ENCODE measurements around the gene AKR1C1.
A peak's percentile ranks its signal among the peaks of the same experiment; 100 is the strongest.
"Not testable (repeated sequence)": the region's sequence is repeated elsewhere in the genome, so short reads cannot be mapped to it uniquely, and the experiment has no call there.

AKR1C1 gene

DNA sequence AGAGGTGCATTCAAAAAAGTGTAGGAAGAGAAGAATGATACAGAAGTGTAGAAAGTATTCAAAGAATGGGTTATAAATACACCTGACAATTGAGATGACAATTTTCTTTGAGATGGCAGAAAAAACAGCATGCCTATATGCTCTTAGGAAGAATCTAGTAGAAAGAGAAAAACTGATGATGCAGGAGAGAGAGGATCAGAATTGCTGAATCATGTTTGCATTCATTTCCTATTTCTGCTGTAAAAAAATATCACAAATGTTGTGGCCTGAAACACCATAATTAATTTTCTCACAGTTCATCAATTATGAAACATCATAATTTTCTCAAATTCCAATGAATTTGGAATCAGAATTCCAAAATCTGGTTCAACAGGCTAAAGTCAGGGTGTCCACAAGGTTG is 9.8 kb upstream of the AKR1C1 start:
- DNase-seq (ENCODE audit: low read depth in 2 of 2): no peak
- TF ChIP-seq, protein P1, sequence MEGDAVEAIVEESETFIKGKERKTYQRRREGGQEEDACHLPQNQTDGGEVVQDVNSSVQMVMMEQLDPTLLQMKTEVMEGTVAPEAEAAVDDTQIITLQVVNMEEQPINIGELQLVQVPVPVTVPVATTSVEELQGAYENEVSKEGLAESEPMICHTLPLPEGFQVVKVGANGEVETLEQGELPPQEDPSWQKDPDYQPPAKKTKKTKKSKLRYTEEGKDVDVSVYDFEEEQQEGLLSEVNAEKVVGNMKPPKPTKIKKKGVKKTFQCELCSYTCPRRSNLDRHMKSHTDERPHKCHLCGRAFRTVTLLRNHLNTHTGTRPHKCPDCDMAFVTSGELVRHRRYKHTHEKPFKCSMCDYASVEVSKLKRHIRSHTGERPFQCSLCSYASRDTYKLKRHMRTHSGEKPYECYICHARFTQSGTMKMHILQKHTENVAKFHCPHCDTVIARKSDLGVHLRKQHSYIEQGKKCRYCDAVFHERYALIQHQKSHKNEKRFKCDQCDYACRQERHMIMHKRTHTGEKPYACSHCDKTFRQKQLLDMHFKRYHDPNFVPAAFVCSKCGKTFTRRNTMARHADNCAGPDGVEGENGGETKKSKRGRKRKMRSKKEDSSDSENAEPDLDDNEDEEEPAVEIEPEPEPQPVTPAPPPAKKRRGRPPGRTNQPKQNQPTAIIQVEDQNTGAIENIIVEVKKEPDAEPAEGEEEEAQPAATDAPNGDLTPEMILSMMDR (IDR thresholded peaks at IDR 0.05; ENCODE audit: low read depth, low read length): no peak
- H3K4me3 ChIP-seq (replicated peaks in 1 of 2; ENCODE audit: low read depth in 2 of 2, low read length in 2 of 2): no peak overlapping the region

DNA sequence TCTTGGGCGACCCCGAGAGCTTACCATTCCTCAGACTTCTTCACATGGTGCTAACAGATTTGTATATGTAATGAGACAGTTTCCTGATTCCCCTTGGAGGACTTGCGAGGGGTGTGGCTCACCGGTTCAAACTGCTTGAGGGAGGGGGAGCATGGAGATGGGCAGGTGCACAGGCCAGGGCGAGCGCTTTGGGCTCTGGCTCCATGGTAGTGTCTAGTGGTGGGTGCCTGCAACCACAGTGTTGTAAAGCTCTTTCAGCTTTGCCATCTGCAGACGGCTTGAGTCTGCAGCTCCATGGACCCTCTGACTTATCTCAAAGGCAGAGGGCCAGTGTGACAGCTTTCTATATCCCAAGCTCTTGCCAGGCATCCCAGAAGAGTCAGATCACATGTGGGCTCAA is 7.1 kb upstream of the AKR1C1 start:
- DNase-seq (ENCODE audit: low read depth in 2 of 2); H3K4me3 ChIP-seq (replicated peaks in 1 of 2; ENCODE audit: low read depth in 2 of 2, low read length in 2 of 2): not testable (repeated sequence)

DNA sequence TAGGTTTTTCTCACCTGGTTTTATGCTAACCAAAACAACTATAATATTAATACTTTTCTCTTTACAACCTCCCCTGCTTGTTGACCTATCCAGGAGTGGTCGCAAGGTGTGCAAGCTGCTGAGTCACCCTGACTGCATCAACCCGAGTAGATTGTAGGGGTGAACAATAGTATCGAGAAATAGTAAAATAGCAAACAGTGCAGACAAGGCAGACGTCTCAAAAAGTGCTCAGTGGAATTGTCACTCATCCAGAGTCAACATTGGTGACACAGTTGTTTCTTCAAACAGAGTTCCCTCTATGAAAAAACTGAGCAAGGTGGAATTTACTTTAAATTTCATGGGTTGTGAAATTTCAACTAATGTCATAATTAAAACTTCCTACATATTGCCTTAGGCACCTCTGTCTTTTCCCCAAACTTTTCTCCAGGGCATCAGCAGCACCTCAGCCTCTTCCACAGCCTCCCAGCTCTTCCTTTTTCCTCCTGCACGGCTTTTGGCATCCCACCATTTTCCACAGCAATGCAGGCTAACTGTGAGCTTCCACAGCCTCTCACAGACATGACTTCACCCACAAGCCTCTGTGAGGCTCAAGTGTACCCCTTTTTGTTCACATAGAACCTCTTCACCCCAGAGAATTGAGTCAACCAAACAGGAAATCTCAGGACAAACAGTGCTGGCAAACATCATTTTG is 6.1 kb upstream of the AKR1C1 start:
- DNase-seq (ENCODE audit: low read depth in 2 of 2); H3K4me3 ChIP-seq (replicated peaks in 1 of 2; ENCODE audit: low read depth in 2 of 2, low read length in 2 of 2): not testable (repeated sequence)

DNA sequence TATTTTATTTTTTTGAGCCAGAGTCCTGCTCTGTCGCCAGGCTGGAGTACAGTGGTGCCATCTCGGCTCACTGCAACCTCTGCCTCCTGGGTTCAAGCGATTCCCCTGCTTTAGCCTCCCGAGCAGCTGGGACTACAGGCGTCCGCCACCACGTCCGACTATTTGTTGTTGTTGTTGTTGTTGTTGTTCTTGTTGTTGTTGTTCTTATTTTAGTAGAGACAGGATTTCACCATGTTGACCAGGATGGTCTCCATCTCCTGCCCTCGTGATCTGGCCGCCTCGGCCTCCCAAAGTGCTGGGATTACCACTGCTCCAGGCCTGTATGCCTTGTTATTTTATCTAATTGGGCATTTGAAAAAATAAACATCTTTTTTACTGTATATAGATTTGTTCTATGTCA is 1.7 kb upstream of the AKR1C1 start:
- DNase-seq (ENCODE audit: low read depth in 2 of 2); H3K4me3 ChIP-seq (replicated peaks in 1 of 2; ENCODE audit: low read depth in 2 of 2, low read length in 2 of 2): not testable (repeated sequence)

DNA sequence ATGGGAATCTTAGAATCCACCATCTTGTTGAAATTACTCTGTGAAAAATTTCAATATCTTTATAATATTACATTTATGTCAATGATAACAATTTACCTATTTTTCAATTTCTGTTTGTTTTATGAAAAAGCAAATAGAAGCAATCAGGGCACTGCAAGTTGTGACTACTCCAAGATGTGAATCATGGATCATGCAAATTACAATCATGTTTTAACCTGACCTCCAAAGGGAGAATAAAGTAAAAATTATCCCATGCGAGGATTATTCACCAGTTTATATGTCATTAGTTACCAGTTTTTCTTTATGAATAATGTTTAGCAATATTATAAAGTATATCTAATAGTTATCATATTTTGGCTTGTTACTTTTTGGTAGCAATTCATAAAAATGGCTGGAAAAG is 907 bp upstream of the AKR1C1 start:
- DNase-seq (ENCODE audit: low read depth in 2 of 2): peak in 1 of 2 donors; percentile 21
- H3K4me3 ChIP-seq (replicated peaks in 1 of 2; ENCODE audit: low read depth in 2 of 2, low read length in 2 of 2): not testable (repeated sequence)

DNA sequence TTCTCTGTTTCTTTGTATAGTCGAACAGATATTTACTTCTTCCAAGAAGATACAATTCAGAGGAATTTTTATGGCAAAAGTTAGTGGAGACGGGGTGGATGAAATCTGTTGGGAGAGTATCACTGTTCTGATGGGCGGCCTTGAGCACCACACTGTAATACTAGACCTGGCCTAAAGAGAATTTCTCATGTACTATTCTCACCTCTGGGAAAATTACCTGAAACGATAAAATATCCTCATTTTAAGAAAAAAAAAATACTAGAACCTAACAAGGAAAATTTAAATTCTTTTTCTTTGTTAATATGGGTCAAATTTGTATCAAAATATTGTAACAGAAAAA is 570 bp downstream of the AKR1C1 start:
- DNase-seq (ENCODE audit: low read depth in 2 of 2): not testable (repeated sequence)
- H3K4me3 ChIP-seq (replicated peaks in 1 of 2; ENCODE audit: low read depth in 2 of 2, low read length in 2 of 2): peak overlapping the region; percentile 12 to 39

DNA sequence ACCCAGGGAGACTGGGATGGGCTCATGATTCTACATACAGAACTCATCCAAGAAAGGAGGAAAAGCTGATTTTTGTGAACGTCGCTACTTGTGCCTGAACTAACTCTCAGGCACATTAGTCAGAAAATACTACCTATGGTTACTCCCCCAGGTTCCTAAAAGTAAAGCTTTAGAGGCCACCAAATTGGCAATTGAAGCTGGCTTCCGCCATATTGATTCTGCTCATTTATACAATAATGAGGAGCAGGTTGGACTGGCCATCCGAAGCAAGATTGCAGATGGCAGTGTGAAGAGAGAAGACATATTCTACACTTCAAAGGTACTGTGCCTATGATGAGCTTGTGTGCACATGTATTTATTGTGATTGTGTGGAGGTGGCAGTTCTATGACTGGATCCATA is 2.5 kb downstream of the AKR1C1 start:
- not testable (repeated sequence) for H3K4me3 ChIP-seq (replicated peaks in 1 of 2; ENCODE audit: low read depth in 2 of 2, low read length in 2 of 2)

DNA sequence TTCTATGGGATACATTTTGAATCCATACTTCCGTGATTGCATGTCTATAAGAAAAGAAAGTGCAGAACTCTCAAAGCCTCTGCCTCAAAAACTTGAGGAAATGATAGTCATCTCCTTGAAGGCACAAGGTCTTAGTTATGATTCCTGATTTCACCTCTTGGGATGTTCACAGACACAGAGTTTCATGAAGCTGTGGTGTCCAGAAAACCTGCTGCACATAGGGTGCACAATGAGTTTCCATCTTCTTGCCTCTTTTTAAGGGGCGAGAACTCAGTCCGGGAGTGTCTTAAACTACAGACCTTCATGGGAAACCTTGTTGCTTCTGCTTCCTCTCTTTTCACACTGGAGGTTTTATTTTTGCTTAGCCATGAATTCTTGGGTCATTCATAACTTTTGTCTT is 4.0 kb downstream of the AKR1C1 start:
- not testable (repeated sequence) for DNase-seq (ENCODE audit: low read depth in 2 of 2); H3K4me3 ChIP-seq (replicated peaks in 1 of 2; ENCODE audit: low read depth in 2 of 2, low read length in 2 of 2)

More for the DNA sequence above, 2.5 kb downstream of the AKR1C1 start:
- DNase-seq (ENCODE audit: low read depth in 2 of 2): not testable (repeated sequence)

DNA sequence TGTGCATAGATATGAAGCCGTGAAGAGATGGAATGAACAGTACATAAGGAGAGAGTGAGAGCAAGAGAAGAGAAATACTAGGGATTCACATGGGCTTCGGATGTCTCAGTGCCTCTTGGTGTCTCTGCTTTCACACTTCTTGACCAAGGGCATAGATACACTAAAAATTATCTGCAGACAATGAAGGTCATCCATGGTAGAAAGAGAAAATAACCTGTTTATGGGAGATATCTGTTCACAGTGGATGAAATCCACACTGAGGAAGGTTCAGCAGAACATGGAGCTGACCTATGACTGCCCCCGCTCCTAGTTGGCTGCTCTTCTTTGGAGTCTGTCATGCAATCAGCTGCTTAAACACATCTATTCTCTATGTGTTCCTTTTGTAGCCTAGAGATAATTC is 6.1 kb downstream of the AKR1C1 start:
- not testable (repeated sequence) for DNase-seq (ENCODE audit: low read depth in 2 of 2); H3K4me3 ChIP-seq (replicated peaks in 1 of 2; ENCODE audit: low read depth in 2 of 2, low read length in 2 of 2)

DNA sequence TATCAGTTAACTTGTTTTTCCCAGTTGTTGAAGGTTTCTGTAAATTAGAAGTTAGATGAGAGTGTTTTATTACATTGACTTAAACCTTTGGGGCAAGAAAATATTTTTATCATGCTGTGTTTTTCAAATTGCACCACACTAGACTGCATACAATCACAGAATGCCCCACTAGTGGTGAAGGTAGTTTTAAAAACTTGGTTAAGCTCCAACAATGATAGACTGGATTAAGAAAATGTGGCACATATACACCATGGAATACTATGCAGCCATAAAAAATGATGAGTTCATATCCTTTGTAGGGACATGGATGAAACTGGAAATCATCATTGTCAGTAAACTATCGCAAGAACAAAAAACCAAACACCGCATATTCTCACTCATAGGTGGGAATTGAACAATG is 7.1 kb downstream of the AKR1C1 start:
- not testable (repeated sequence) for DNase-seq (ENCODE audit: low read depth in 2 of 2); H3K4me3 ChIP-seq (replicated peaks in 1 of 2; ENCODE audit: low read depth in 2 of 2, low read length in 2 of 2)

DNA sequence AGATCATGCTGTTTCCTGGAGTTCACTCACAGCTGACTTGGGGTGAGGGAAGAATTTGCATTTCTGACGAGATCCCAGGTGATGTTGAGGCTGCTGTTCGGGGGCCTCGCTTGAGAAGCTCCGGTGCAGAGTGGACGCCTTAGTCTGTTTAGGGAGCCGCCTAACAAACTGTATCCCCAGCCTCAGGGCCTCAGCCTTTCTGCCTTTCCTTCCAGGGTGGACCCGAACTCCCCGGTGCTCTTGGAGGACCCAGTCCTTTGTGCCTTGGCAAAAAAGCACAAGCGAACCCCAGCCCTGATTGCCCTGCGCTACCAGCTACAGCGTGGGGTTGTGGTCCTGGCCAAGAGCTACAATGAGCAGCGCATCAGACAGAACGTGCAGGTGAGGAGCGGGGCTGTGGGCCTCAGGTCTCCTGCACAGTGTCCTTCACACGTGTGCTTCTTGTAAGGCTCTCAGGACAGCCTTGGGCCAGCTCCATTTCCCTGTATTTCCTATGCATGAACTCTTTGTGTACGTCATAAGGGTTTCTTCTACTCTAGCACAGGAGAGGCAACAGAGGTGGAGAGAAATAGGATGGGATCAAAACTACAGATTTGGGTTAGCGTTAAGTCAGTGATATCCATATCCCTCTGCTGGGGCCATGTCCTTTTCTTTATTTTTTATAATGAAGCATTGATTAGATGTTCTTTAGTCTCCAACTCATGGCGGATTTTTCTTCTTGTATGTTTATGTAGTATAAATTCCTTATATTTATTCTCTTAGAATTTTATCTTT is 9.3 kb downstream of the AKR1C1 start:
- not testable (repeated sequence) for DNase-seq (ENCODE audit: low read depth in 2 of 2); H3K4me3 ChIP-seq (replicated peaks in 1 of 2; ENCODE audit: low read depth in 2 of 2, low read length in 2 of 2)

DNA sequence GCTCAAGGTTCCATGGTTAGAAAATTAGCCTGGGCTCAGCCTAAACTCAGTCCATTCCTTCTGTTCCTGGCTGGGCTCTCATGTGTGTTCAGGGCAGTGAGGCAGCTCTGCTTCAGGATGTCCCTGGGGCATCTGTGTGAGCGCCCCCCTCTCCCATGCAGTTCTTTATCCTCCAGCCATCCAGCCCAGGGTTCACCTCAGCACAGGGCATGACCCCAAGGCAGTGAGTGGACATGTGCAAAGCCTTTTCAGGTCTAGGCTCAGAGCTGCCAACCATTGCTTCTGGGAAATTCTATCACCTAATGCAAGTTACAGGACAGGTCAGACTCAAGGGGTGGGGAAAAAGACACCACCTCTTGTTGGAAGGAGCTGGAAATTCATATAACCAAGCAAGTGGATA is 10.1 kb downstream of the AKR1C1 start:
- H3K4me3 ChIP-seq (replicated peaks in 1 of 2; ENCODE audit: low read depth in 2 of 2, low read length in 2 of 2); DNase-seq (ENCODE audit: low read depth in 2 of 2): not testable (repeated sequence)

DNA sequence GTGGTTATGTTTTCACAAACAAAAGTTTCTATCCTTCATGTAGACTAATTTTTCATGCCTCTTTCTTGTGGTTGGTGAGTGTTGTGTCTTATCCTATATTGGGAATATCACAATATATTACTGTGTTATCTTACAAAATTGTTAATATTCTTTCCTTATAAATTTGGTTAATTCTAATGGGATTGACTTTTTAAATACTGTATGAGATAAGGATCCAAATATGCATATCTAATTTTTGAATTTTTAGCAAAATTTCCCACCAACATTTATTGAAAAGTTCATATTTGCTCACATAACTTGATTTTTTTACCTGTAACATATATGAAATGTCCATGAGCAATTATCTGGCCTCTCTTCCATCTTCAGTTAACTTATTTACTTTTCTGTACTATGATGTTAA is 11.2 kb downstream of the AKR1C1 start:
- H3K4me3 ChIP-seq (replicated peaks in 1 of 2; ENCODE audit: low read depth in 2 of 2, low read length in 2 of 2); DNase-seq (ENCODE audit: low read depth in 2 of 2): not testable (repeated sequence)
